Measurements from ENCODE around the gene SLC10A3.
A peak's percentile ranks its signal among the peaks of the same experiment; 100 is the strongest.

Gene SLC10A3

GRCh38 chrX:154530286-154530685, 39.9 kb upstream of the SLC10A3 start:
- Histone ChIP-seq H3K4me3 (ENCODE audit: control insufficient read depth in 1 of 7, extremely low read depth in 1 of 7, insufficient read depth in 4 of 7, low read depth in 2 of 7, low read length in 6 of 7) (no peak overlapping the region), H3K27me3 (replicated peaks in 2 of 5; ENCODE audit: control insufficient read depth in 4 of 5, insufficient read depth in 5 of 5, low read length in 4 of 5) (peaks cover 0 to 13% (median 0%) of the 10 kb centered on the region in 5 experiments), H3K9me3 (ENCODE audit: control extremely low read depth in 1 of 5, control insufficient read depth in 4 of 5, insufficient read depth in 2 of 5, low read depth in 1 of 5, low read length in 4 of 5) (no peaks in the 10 kb centered on the region), H3K36me3 (ENCODE audit: control insufficient read depth in 4 of 4, insufficient read depth in 4 of 4, low read length in 3 of 4) (peaks cover 0 to 40% (median 20%) of the 10 kb centered on the region in 4 experiments), H3K27ac (ENCODE audit: insufficient read depth in 1 of 2, low read depth in 1 of 2, low read length in 2 of 2, poor library complexity in 1 of 2, severe bottlenecking in 2 of 2) (no peak overlapping the region), H3K4me1 (ENCODE audit: control extremely low read depth in 1 of 4, control insufficient read depth in 4 of 4, insufficient read depth in 4 of 4, low read length in 3 of 4) (peaks cover 0 to 14% (median 9%) of the 10 kb centered on the region in 4 experiments)
- 94% methylated on average over 11 of the region's 11 CpGs for WGBS (ENCODE audit: insufficient coverage)
- ChIA-PET POLR2A (no interaction called here), CTCF (interaction anchor here (1.1 to 1.2 kb wide), 2 partner anchors 43 to 45 kb away, joined by 3 read pairs; no protein-coding TSS in a partner anchor)
- no peak for DNase-seq

GRCh38 chrX:154529206-154529612, 38.8 kb upstream of the SLC10A3 start:
- H3K27me3 ChIP-seq (replicated peaks in 2 of 5; ENCODE audit: control insufficient read depth in 4 of 5, insufficient read depth in 5 of 5, low read length in 4 of 5), result peaks cover 0 to 13% (median 0%) of the 10 kb centered on the region in 5 experiments
- H3K4me1 ChIP-seq (ENCODE audit: control extremely low read depth in 1 of 4, control insufficient read depth in 4 of 4, insufficient read depth in 4 of 4, low read length in 3 of 4), result peaks cover 0 to 10% (median 9%) of the 10 kb centered on the region in 4 experiments
- no peaks in the 10 kb centered on the region for H3K9me3 ChIP-seq (ENCODE audit: control extremely low read depth in 1 of 5, control insufficient read depth in 4 of 5, insufficient read depth in 2 of 5, low read depth in 1 of 5, low read length in 4 of 5)
- H3K27ac ChIP-seq (ENCODE audit: insufficient read depth in 1 of 2, low read depth in 1 of 2, low read length in 2 of 2, poor library complexity in 1 of 2, severe bottlenecking in 2 of 2), result no peak overlapping the region
- H3K4me3 ChIP-seq (ENCODE audit: control insufficient read depth in 1 of 7, extremely low read depth in 1 of 7, insufficient read depth in 4 of 7, low read depth in 2 of 7, low read length in 6 of 7), result no peak overlapping the region
- ChIA-PET CTCF (interaction anchor here (1.1 kb wide), 1 partner anchor 42 kb away, joined by 3 read pairs; no protein-coding TSS in a partner anchor), POLR2A (interaction anchor here (0.6 kb wide), 1 partner anchor 98 kb away, joined by 3 read pairs; no protein-coding TSS in a partner anchor)
- no peak for DNase-seq
- 88% methylated on average over 3 of the region's 6 CpGs for WGBS (ENCODE audit: insufficient coverage)
- peaks cover 0 to 32% (median 18%) of the 10 kb centered on the region in 4 experiments for H3K36me3 ChIP-seq (ENCODE audit: control insufficient read depth in 4 of 4, insufficient read depth in 4 of 4, low read length in 3 of 4)

- ChIA-PET CTCF (interaction anchor here (0.9 to 1.6 kb wide), 13 partner anchors 10 to 154 kb away, joined by 3 to 13 read pairs (median 4); partner anchors contain the start of gene EMD), POLR2A (interaction anchor here (0.9 to 1.4 kb wide), 4 partner anchors 10 to 68 kb away, joined by 3 to 5 read pairs (median 4); partner anchors contain the start of genes PLXNA3, SLC10A3 and UBL4A)
- Histone ChIP-seq H3K36me3 (ENCODE audit: control insufficient read depth in 4 of 4, insufficient read depth in 4 of 4, low read length in 3 of 4) (peaks cover 0 to 10% (median 3%) of the 10 kb centered on the region in 4 experiments), H3K27ac (ENCODE audit: insufficient read depth in 1 of 2, low read depth in 1 of 2, low read length in 2 of 2, poor library complexity in 1 of 2, severe bottlenecking in 2 of 2) (peak overlapping the region in 1 of 2 experiments; percentile 43), H3K4me1 (ENCODE audit: control extremely low read depth in 1 of 4, control insufficient read depth in 4 of 4, insufficient read depth in 4 of 4, low read length in 3 of 4) (peaks cover 0 to 10% (median 9%) of the 10 kb centered on the region in 4 experiments), H3K9me3 (ENCODE audit: control extremely low read depth in 1 of 5, control insufficient read depth in 4 of 5, insufficient read depth in 2 of 5, low read depth in 1 of 5, low read length in 4 of 5) (no peaks in the 10 kb centered on the region), H3K27me3 (replicated peaks in 2 of 5; ENCODE audit: control insufficient read depth in 4 of 5, insufficient read depth in 5 of 5, low read length in 4 of 5) (peaks cover 0 to 9% (median 0%) of the 10 kb centered on the region in 5 experiments), H3K4me3 (ENCODE audit: control insufficient read depth in 1 of 7, extremely low read depth in 1 of 7, insufficient read depth in 4 of 7, low read depth in 2 of 7, low read length in 6 of 7) (peak overlapping the region in 5 of 7 experiments; percentile 12 to 69 (median 53))
- 35% methylated on average over 7 of the region's 15 CpGs for WGBS (ENCODE audit: insufficient coverage)
- peak in 2 of 3 donors; percentile 63 for DNase-seq
These were observed 36.7 kb upstream of the SLC10A3 start for GRCh38 chrX:154526901-154527675.

- CTCF ChIA-PET, result interaction anchor here (0.9 to 1.3 kb wide), 4 partner anchors 17 to 153 kb away, joined by 4 read pairs; no protein-coding TSS in a partner anchor
- DNase-seq, result no peak
- POLR2A ChIA-PET, result interaction anchor here (0.9 kb wide), 1 partner anchor 39 kb away, joined by 4 read pairs; the partner anchor contains the start of gene UBL4A
- H3K9me3 ChIP-seq (ENCODE audit: control extremely low read depth in 1 of 5, control insufficient read depth in 4 of 5, insufficient read depth in 2 of 5, low read depth in 1 of 5, low read length in 4 of 5), result no peaks in the 10 kb centered on the region
- peaks cover 0 to 10% (median 2%) of the 10 kb centered on the region in 4 experiments for H3K36me3 ChIP-seq (ENCODE audit: control insufficient read depth in 4 of 4, insufficient read depth in 4 of 4, low read length in 3 of 4)
- 80% methylated on average over 14 of the region's 14 CpGs for WGBS (ENCODE audit: insufficient coverage)
- no peak overlapping the region for H3K4me3 ChIP-seq (ENCODE audit: control insufficient read depth in 1 of 7, extremely low read depth in 1 of 7, insufficient read depth in 4 of 7, low read depth in 2 of 7, low read length in 6 of 7)
- H3K27me3 ChIP-seq (replicated peaks in 2 of 5; ENCODE audit: control insufficient read depth in 4 of 5, insufficient read depth in 5 of 5, low read length in 4 of 5), result peaks cover 0 to 9% (median 0%) of the 10 kb centered on the region in 5 experiments
- peaks cover 0 to 10% (median 9%) of the 10 kb centered on the region in 4 experiments for H3K4me1 ChIP-seq (ENCODE audit: control extremely low read depth in 1 of 4, control insufficient read depth in 4 of 4, insufficient read depth in 4 of 4, low read length in 3 of 4)
- H3K27ac ChIP-seq (ENCODE audit: insufficient read depth in 1 of 2, low read depth in 1 of 2, low read length in 2 of 2, poor library complexity in 1 of 2, severe bottlenecking in 2 of 2), result no peak overlapping the region
These were observed 35.4 kb upstream of the SLC10A3 start for GRCh38 chrX:154525606-154526490.

GRCh38 chrX:154519389-154519788, 29.0 kb upstream of the SLC10A3 start:
- peaks cover 0 to 15% (median 9%) of the 10 kb centered on the region in 4 experiments for H3K4me1 ChIP-seq (ENCODE audit: control extremely low read depth in 1 of 4, control insufficient read depth in 4 of 4, insufficient read depth in 4 of 4, low read length in 3 of 4)
- ChIA-PET CTCF (no interaction called here), POLR2A (no interaction called here)
- H3K27ac ChIP-seq (ENCODE audit: insufficient read depth in 1 of 2, low read depth in 1 of 2, low read length in 2 of 2, poor library complexity in 1 of 2, severe bottlenecking in 2 of 2), result no peak overlapping the region
- no peak for DNase-seq
- H3K4me3 ChIP-seq (ENCODE audit: control insufficient read depth in 1 of 7, extremely low read depth in 1 of 7, insufficient read depth in 4 of 7, low read depth in 2 of 7, low read length in 6 of 7), result no peak overlapping the region
- WGBS (ENCODE audit: insufficient coverage), result 91% methylated on average over 6 of the region's 8 CpGs
- H3K27me3 ChIP-seq (replicated peaks in 2 of 5; ENCODE audit: control insufficient read depth in 4 of 5, insufficient read depth in 5 of 5, low read length in 4 of 5), result peaks cover 0 to 8% (median 0%) of the 10 kb centered on the region in 5 experiments
- H3K36me3 ChIP-seq (ENCODE audit: control insufficient read depth in 4 of 4, insufficient read depth in 4 of 4, low read length in 3 of 4), result no peaks in the 10 kb centered on the region
- H3K9me3 ChIP-seq (ENCODE audit: control extremely low read depth in 1 of 5, control insufficient read depth in 4 of 5, insufficient read depth in 2 of 5, low read depth in 1 of 5, low read length in 4 of 5), result peaks cover 0 to 2% (median 0%) of the 10 kb centered on the region in 5 experiments

GRCh38 chrX:154517101-154517781, 26.8 kb upstream of the SLC10A3 start:
- Histone ChIP-seq H3K36me3 (ENCODE audit: control insufficient read depth in 4 of 4, insufficient read depth in 4 of 4, low read length in 3 of 4) (no peaks in the 10 kb centered on the region), H3K4me1 (ENCODE audit: control extremely low read depth in 1 of 4, control insufficient read depth in 4 of 4, insufficient read depth in 4 of 4, low read length in 3 of 4) (peaks cover 0 to 24% (median 9%) of the 10 kb centered on the region in 4 experiments), H3K27me3 (replicated peaks in 2 of 5; ENCODE audit: control insufficient read depth in 4 of 5, insufficient read depth in 5 of 5, low read length in 4 of 5) (peaks cover 0 to 8% (median 0%) of the 10 kb centered on the region in 5 experiments), H3K9me3 (ENCODE audit: control extremely low read depth in 1 of 5, control insufficient read depth in 4 of 5, insufficient read depth in 2 of 5, low read depth in 1 of 5, low read length in 4 of 5) (peaks cover 0 to 2% (median 0%) of the 10 kb centered on the region in 5 experiments), H3K27ac (ENCODE audit: insufficient read depth in 1 of 2, low read depth in 1 of 2, low read length in 2 of 2, poor library complexity in 1 of 2, severe bottlenecking in 2 of 2) (no peak overlapping the region), H3K4me3 (ENCODE audit: control insufficient read depth in 1 of 7, extremely low read depth in 1 of 7, insufficient read depth in 4 of 7, low read depth in 2 of 7, low read length in 6 of 7) (peak overlapping the region in 2 of 7 experiments; percentile 72 to 80)
- DNase-seq, result no peak
- WGBS (ENCODE audit: insufficient coverage), result 80% methylated on average over 22 of the region's 25 CpGs
- CTCF ChIA-PET, result interaction anchor here (1.5 to 2.5 kb wide), 2 partner anchors 10 to 15 kb away, joined by 5 to 13 read pairs; no protein-coding TSS in a partner anchor
- POLR2A ChIA-PET, result interaction anchor here (1.0 kb wide), 1 partner anchor 10 kb away, joined by 4 read pairs; no protein-coding TSS in a partner anchor
